Endothelial cell of coronary artery (primary cell): ENCODE data around the gene LY6G5C. TPM values are rescaled to one million over a fixed set of nuclear protein-coding genes. Genes with fewer than 3 reads are reported as not detected.

Source experiments
- total RNA-seq: library from RNA; depleted of rRNA; stranded (reverse); fragments of >200 nt; gene quantifications from 2 replicates; pipeline ENCODE4 v1.2.3, GENCODE V29; 2014

Gene LY6G5C, protein sequence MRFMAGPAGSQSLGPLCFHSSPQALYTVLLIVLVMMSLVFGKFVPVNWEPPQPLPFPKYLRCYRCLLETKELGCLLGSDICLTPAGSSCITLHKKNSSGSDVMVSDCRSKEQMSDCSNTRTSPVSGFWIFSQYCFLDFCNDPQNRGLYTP
- 1.1 and 1.3 TPM in 2 replicates for total RNA-seq

GRCh38 chr6:31680226-31681134 lies at the start of gene LY6G5C:
LY6G5C (minus strand) TSS chr6:31681067; CDS start chr6:31680373, 694 bp downstream.

DNA sequence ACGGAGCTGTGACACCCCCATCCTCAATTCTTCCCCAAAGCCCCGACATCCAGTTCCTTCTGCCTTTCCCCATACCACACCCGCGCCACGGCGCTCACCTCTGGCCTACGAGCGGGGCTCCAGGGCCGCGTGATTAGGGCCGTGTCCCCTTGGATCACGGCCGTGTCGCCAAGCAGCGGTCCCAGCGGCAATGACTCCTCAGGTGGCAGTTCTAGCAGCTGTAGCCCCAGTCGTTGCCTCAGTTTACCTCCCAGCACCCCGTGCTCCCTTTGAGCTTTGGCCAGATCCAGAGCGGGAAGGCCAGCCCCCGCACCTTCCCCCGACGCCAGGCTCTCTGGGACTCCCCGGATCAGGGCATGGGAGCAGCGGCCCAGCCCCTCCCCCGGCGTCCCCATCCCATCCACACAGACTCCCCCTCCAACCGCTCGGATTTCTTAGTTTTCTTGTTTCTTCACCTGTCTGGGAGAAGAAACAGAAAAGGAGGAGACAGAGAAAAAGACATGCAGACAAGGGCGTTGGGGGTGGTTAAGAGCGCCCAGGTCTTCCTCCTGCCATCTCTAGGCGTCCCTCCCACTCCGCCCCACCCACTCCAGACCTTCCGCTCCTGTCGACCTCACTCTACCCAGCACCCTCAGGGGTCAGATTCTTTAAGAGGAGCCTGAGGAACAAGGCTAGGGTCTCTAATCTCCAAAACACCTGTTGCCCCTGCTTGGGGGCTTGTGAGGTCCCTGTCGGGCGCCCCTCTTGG lies 48.1 kb upstream of the LY6G5C start, which contains the start of gene DDAH2:
Gene DDAH2, minus strand, starts transcription at position 533 of the 748 bp plus-strand sequence. Its CDS starts 138 bp downstream, at position 395.

GRCh38 chr6:31723245-31723979 lies 42.5 kb upstream of the LY6G5C start, which contains the start of gene MPIG6B:
MPIG6B (plus strand) TSS chr6:31723373; CDS start chr6:31723384, 11 bp downstream.

GRCh38 chr6:31721351-31722020 lies 40.6 kb upstream of the LY6G5C start, which contains the start of gene LY6G6C:
LY6G6C (minus strand) TSS chr6:31721746; CDS start chr6:31721679, 67 bp downstream.

DNA sequence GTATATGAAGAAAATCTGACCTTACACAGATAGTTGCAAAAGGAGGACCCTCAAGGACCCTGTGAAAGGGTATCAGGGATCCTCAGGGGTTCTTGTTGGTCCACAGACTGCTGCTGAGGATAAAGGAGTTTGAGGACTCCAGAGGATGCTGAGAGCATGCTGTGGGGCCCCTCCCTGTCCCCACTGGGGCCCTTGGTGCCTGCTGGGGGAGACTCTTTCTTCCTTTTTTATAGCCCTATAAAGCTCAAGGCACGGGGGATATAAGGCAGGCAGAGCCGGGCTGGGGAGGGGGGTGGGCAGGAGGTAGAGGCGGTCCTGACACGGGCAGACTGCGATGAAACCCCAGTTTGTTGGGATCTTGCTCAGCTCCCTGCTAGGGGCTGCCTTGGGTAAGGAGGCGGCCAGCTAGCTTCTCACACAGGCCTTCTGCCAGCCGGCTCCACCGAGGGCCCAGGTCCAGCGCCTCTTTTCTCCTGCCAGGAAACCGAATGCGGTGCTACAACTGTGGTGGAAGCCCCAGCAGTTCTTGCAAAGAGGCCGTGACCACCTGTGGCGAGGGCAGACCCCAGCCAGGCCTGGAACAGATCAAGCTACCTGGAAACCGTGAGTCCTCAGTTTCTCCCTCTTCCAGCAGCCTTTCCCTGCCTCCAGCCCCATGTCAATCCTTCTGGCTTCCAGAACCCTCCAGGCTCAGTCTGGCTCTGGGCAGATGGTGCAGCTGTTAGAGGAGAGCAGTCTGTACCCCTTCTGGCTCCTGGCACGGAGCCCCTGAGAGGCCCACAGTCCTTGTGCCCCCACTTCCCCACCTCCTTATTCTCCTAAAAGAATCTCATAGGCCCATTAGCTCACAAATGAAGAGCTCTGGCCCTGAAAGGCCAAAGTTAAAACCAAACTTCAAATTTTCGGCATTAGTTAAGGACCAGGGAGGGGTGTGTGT lies 34.4 kb upstream of the LY6G5C start, which contains the start of gene LY6G6D:
Gene LY6G6D, plus strand, starts transcription at position 327 of the 937 bp plus-strand sequence. Its CDS starts 8 bp downstream, at position 335.

GRCh38 chr6:31706599-31706998 lies 25.7 kb upstream of the LY6G5C start, which contains the start of gene LY6G6F:
LY6G6F (plus strand) TSS chr6:31706866; CDS start chr6:31706907, 41 bp downstream.

GRCh38 chr6:31702819-31703716 lies 22.2 kb upstream of the LY6G5C start, which contains the start of gene ABHD16A:
ABHD16A (minus strand) TSS chr6:31703324; CDS start chr6:31703281, 43 bp downstream.

GRCh38 chr6:31669676-31670075 lies 11.2 kb downstream of the LY6G5C start, which contains the start of gene LY6G5B:
LY6G5B (plus strand) TSS chr6:31669976; CDS start chr6:31670951, 975 bp downstream.

DNA sequence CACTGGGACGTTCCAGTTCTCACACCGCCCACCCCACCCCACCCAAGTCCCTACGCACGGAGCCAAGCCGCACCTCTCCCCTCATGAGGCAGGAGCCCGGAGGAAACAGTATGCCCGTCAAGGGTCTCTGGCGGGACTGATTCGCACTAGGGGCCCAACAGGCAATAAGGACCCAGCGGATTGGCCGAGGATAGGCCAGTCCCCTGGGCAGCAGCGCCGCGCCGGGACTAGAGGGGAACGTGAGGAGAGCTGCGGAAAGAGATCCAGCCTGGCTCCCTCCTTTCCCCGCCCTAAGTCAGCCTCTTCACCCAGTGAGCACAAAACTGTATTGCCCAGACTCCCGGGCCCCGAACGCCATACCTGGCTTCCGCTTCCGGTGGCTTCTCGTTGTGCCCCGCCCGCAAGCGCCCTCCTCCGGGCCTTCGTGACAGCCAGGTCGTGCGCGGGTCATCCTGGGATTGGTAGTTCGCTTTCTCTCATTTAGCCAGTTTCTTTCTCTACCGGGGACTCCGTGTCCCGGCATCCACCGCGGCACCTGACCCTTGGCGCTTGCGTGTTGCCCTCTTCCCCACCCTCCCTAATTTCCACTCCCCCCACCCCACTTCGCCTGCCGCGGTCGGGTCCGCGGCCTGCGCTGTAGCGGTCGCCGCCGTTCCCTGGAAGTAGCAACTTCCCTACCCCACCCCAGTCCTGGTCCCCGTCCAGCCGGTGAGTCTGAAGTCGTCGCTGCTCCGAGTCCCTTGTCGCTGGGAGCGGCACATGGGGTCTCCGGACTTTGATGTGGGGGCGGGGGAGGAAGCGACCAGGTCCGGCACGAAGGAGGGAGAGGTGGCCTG lies 15.1 kb downstream of the LY6G5C start, which contains the start of gene CSNK2B:
Gene CSNK2B, plus strand, starts transcription at position 580 of the 836 bp plus-strand sequence. CDS start 752 bp downstream, outside the sequence.

GRCh38 chr6:31664790-31665500 lies 15.9 kb downstream of the LY6G5C start, which contains the start of gene GPANK1:
GPANK1 (minus strand) TSS chr6:31664997; CDS start chr6:31664478, 519 bp downstream.

DNA sequence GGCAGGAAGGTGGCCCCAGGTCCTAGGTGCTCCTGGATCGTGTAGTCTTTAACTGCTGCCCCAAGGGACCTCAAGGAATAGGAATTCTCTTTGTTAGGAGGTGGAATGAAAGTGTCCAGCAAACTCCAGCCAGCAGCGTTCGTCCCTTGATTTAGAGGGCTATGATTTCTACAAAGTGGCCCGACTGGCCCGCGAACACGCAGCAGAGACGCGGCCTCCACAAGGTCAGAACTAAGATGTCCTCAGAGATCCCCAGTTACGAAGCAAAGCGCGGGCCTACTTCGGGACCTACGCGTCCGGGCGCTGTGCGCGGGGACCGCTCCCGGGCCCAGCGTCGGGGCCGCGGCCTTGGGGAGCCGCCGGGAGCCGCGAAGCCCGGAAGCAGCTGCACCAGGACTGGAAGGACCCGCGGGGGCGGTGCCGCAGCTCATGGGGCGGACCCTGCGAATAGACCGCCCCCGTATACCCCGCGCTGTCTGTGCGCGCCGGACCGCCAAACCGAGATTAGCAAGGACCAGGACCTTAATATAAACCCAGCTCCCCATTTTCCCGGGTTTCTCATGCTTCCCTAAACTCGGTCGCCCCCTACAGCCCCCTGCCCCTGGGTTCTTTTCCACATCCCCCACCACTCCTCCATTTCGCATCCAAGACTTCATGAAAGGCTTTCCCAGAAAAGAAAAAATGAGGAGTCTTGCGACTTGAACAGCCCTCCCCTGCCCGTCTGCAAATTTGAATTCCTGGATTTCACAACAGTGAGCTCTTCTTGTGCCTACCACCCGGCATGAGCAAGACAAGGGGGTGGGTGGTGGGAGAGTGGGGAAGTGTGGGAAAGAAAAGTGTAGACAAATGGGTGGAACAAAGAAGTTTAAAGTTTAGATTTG lies 20.2 kb downstream of the LY6G5C start, which contains the start of gene C6orf47:
Gene C6orf47, minus strand, starts transcription at position 398 of the 881 bp plus-strand sequence. CDS start 831 bp downstream, outside the sequence.

GRCh38 chr6:31655349-31656237 lies 25.3 kb downstream of the LY6G5C start, which contains the start of gene APOM:
APOM (plus strand) TSS chr6:31655894; CDS start chr6:31655967, 73 bp downstream.

